ENCODE results near the gene OR2G2. TPM values are rescaled to one million over a fixed set of nuclear protein-coding genes. Genes with fewer than 3 reads are reported as not detected.

OR2G2 gene, protein sequence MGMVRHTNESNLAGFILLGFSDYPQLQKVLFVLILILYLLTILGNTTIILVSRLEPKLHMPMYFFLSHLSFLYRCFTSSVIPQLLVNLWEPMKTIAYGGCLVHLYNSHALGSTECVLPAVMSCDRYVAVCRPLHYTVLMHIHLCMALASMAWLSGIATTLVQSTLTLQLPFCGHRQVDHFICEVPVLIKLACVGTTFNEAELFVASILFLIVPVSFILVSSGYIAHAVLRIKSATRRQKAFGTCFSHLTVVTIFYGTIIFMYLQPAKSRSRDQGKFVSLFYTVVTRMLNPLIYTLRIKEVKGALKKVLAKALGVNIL
- total RNA-seq (2014; rRNA removed; shearing (Covaris generic); ENCODE audit: low replicate concordance): not detected in 2 replicates

DNA sequence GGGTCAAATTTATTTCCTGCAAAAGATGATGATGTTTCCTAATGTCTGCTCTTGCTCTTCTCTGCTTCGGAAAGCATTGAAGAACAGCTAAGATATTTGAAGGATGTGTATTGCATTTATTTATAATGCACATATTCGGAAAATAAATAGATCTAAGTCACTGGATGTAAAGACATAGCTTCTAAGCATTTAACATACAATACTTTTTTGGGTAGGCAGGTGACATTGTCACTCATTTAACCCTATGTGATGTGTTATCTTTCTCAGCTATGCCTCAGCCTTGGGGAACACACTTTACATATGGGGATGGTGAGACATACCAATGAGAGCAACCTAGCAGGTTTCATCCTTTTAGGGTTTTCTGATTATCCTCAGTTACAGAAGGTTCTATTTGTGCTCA lies at the start of gene OR2G2:
OR2G2 (plus strand) TSS at position 301 of the 400 bp plus-strand sequence; CDS start at position 301, 0 bp downstream.
- Histone ChIP-seq H3K27ac (ENCODE audit: low read length) (no peak within 1 kb of the TSS), H2AFZ (ENCODE audit: low read length) (no peak within 1 kb of the TSS), H3K27me3 (ENCODE audit: low read length) (no peaks in the 10 kb centered on the region), H3K4me3 (ENCODE audit: low read length) (no peak within 1 kb of the TSS), H3K36me3 (ENCODE audit: insufficient read depth, low read length) (no peaks in the 10 kb centered on the region), H3K4me1 (ENCODE audit: low read length) (no peaks in the 10 kb centered on the region), H3K4me2 (ENCODE audit: low read depth, low read length, poor library complexity, severe bottlenecking) (no peak within 1 kb of the TSS), H3K79me2 (ENCODE audit: low read length) (no peaks in the 10 kb centered on the region), H4K20me1 (ENCODE audit: insufficient read depth, low read depth, low read length) (no peaks in the 10 kb centered on the region), H3K9me2 (replicated peaks; ENCODE audit: insufficient read depth, low read length) (no peaks in the 10 kb centered on the region), H3K9ac (ENCODE audit: low read length) (no peak within 1 kb of the TSS), H3K9me3 (ENCODE audit: low read length) (no peaks in the 10 kb centered on the region)
- no peak for DNase-seq

DNA sequence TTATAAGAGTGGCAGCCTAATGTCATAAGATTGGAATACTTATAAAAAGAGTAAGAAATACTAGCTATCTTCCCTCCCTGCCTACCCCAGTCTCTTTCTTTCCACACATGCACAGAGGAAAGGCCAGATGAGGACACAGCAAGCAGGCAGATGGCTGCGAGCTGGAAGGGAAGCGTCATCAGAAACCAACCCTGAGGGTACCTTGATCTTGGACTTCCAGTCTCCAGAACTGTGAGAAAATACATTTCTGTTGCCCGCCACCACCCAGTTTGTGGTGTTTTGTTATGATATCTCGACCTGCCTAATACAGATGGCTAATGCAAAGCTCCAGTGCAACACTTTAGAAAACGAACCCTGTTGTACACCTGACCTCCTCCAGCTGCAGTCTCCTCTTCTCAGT lies 49.6 kb upstream of the OR2G2 start:
- Histone ChIP-seq H4K20me1 (ENCODE audit: insufficient read depth, low read depth, low read length) (no peaks in the 10 kb centered on the region), H3K4me1 (ENCODE audit: low read length) (peaks cover 4% of the 10 kb centered on the region; the same call in 1 of the 2 replicates), H3K9ac (ENCODE audit: low read length) (no peak overlapping the region), H2AFZ (ENCODE audit: low read length) (no peak overlapping the region), H3K9me3 (ENCODE audit: low read length) (no peaks in the 10 kb centered on the region), H3K4me3 (ENCODE audit: low read length) (no peak overlapping the region), H3K79me2 (ENCODE audit: low read length) (no peaks in the 10 kb centered on the region), H3K4me2 (ENCODE audit: low read depth, low read length, poor library complexity, severe bottlenecking) (no peak overlapping the region), H3K9me2 (replicated peaks; ENCODE audit: insufficient read depth, low read length) (no peaks in the 10 kb centered on the region), H3K27ac (ENCODE audit: low read length) (no peak overlapping the region), H3K36me3 (ENCODE audit: insufficient read depth, low read length) (no peaks in the 10 kb centered on the region), H3K27me3 (ENCODE audit: low read length) (no peaks in the 10 kb centered on the region; the same call in 1 of the 2 replicates)
- no peak for DNase-seq

DNA sequence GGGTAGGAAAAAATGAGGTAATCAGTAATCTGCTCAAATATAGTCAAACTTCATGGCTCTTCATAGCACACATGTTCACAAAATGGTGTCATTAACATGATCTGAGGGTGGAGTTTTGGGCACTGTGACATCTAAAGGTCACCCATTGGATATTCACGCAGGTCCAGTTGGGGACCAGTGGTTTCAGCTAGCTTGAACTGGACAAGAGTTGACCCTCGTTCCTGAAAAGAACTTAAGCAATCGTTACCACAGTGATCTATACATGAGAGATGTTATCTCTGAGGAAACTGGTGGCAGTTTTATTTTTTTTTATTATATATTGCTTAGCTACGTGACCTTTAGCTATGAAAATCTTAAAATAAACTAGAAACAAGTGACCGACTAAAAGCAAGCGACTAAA lies 48.9 kb upstream of the OR2G2 start:
- no peaks in the 10 kb centered on the region; the same call in 1 of the 2 replicates for H3K27me3 ChIP-seq (ENCODE audit: low read length)

DNA sequence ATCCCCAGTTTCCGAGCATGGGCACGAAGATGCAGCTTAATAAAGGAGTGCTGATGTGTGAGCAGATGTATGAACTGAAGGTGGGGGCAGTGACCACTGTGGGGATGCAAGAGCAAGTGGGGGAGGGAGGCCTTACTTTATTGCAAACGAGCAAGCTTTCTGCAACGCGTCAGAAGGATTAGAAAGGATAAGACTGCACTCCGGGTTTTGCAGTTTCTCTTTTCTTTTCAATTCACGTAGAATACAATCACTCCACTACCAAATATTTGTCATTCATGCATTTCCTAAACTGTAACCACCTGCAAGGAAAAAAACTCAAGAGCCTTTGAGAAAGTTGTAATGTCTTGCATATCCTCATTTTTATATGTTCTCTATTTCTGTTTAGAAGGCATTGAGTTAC lies 47.6 kb upstream of the OR2G2 start:
- H2AFZ ChIP-seq (ENCODE audit: low read length): no peak overlapping the region
- no peak overlapping the region for H3K27ac ChIP-seq (ENCODE audit: low read length)
- no peaks in the 10 kb centered on the region for H4K20me1 ChIP-seq (ENCODE audit: insufficient read depth, low read depth, low read length)
- no peak overlapping the region for H3K4me2 ChIP-seq (ENCODE audit: low read depth, low read length, poor library complexity, severe bottlenecking)
- H3K9me3 ChIP-seq (ENCODE audit: low read length): no peaks in the 10 kb centered on the region
- H3K36me3 ChIP-seq (ENCODE audit: insufficient read depth, low read length): no peaks in the 10 kb centered on the region
- H3K4me3 ChIP-seq (ENCODE audit: low read length): no peak overlapping the region
- H3K9ac ChIP-seq (ENCODE audit: low read length): no peak overlapping the region
- H3K9me2 ChIP-seq (replicated peaks; ENCODE audit: insufficient read depth, low read length): no peaks in the 10 kb centered on the region
- H3K27me3 ChIP-seq (ENCODE audit: low read length): no peaks in the 10 kb centered on the region; the same call in 1 of the 2 replicates
- no peaks in the 10 kb centered on the region for H3K79me2 ChIP-seq (ENCODE audit: low read length)
- peaks cover 4% of the 10 kb centered on the region; the same call in 1 of the 2 replicates for H3K4me1 ChIP-seq (ENCODE audit: low read length)
- no peak for DNase-seq

More for the DNA sequence above, 48.9 kb upstream of the OR2G2 start:
- no peaks in the 10 kb centered on the region for H3K9me3 ChIP-seq (ENCODE audit: low read length)
- no peak overlapping the region for H2AFZ ChIP-seq (ENCODE audit: low read length)
- no peaks in the 10 kb centered on the region for H4K20me1 ChIP-seq (ENCODE audit: insufficient read depth, low read depth, low read length)
- no peaks in the 10 kb centered on the region for H3K79me2 ChIP-seq (ENCODE audit: low read length)
- no peaks in the 10 kb centered on the region for H3K36me3 ChIP-seq (ENCODE audit: insufficient read depth, low read length)
- DNase-seq: no peak
- no peak overlapping the region for H3K4me3 ChIP-seq (ENCODE audit: low read length)
- no peak overlapping the region for H3K4me2 ChIP-seq (ENCODE audit: low read depth, low read length, poor library complexity, severe bottlenecking)
- no peak overlapping the region for H3K27ac ChIP-seq (ENCODE audit: low read length)
- H3K9me2 ChIP-seq (replicated peaks; ENCODE audit: insufficient read depth, low read length): no peaks in the 10 kb centered on the region
- H3K4me1 ChIP-seq (ENCODE audit: low read length): peaks cover 4% of the 10 kb centered on the region; the same call in 1 of the 2 replicates
- H3K9ac ChIP-seq (ENCODE audit: low read length): no peak overlapping the region

DNA sequence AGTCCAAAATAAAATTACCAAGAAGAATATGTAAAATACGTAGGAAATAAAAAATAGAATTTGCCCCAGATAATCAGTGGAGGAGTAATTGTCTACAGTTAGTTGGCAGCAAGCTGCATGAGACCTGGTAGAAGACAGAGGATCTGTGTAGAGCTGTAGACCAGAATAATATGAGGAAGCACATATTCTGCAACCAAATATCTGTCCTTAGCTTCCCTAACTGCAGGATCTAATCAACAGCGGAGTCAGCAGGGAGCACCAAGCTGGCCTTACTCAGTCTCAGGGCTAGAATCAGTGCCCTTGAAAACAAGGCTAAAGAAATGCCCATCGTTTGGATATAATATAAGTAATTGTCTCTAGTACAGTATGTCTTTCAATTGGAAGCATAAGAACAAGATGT lies 45.3 kb upstream of the OR2G2 start:
- Histone ChIP-seq H3K4me3 (ENCODE audit: low read length) (no peak overlapping the region), H3K27me3 (ENCODE audit: low read length) (no peaks in the 10 kb centered on the region; the same call in 1 of the 2 replicates), H3K4me2 (ENCODE audit: low read depth, low read length, poor library complexity, severe bottlenecking) (no peak overlapping the region), H3K9me2 (replicated peaks; ENCODE audit: insufficient read depth, low read length) (no peaks in the 10 kb centered on the region), H3K36me3 (ENCODE audit: insufficient read depth, low read length) (no peaks in the 10 kb centered on the region), H3K9ac (ENCODE audit: low read length) (no peak overlapping the region), H3K4me1 (ENCODE audit: low read length) (peaks cover 4% of the 10 kb centered on the region; the same call in 1 of the 2 replicates), H3K79me2 (ENCODE audit: low read length) (no peaks in the 10 kb centered on the region), H3K27ac (ENCODE audit: low read length) (no peak overlapping the region), H4K20me1 (ENCODE audit: insufficient read depth, low read depth, low read length) (no peaks in the 10 kb centered on the region), H3K9me3 (ENCODE audit: low read length) (no peaks in the 10 kb centered on the region), H2AFZ (ENCODE audit: low read length) (no peak overlapping the region)
- no peak for DNase-seq

DNA sequence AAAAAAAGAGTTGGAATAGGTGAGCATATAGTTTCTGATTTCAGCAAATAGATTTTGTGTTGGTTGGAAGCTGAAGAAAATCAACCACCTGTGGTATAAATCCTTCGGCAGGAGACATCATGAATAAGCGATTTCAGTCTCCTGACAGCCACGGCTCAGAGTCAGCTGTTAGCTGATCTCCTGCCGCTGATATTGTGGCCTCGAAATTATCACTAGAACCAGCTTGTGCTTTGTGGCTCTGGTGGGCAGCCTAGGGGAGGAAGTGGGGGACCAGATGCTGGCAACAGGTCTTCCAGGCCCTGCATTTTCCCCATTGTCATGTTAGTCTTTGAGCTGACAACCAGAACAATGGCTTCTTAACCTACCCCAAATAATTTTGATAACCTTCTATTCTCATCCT lies 40.1 kb upstream of the OR2G2 start:
- Histone ChIP-seq H3K4me3 (ENCODE audit: low read length) (no peak overlapping the region), H3K79me2 (ENCODE audit: low read length) (no peaks in the 10 kb centered on the region), H3K9me3 (ENCODE audit: low read length) (no peaks in the 10 kb centered on the region), H3K4me2 (ENCODE audit: low read depth, low read length, poor library complexity, severe bottlenecking) (no peak overlapping the region), H3K27me3 (ENCODE audit: low read length) (no peaks in the 10 kb centered on the region), H2AFZ (ENCODE audit: low read length) (no peak overlapping the region), H3K9me2 (replicated peaks; ENCODE audit: insufficient read depth, low read length) (no peaks in the 10 kb centered on the region), H3K27ac (ENCODE audit: low read length) (no peak overlapping the region), H3K4me1 (ENCODE audit: low read length) (no peaks in the 10 kb centered on the region), H4K20me1 (ENCODE audit: insufficient read depth, low read depth, low read length) (no peaks in the 10 kb centered on the region), H3K9ac (ENCODE audit: low read length) (no peak overlapping the region), H3K36me3 (ENCODE audit: insufficient read depth, low read length) (no peaks in the 10 kb centered on the region)
- DNase-seq: no peak

DNA sequence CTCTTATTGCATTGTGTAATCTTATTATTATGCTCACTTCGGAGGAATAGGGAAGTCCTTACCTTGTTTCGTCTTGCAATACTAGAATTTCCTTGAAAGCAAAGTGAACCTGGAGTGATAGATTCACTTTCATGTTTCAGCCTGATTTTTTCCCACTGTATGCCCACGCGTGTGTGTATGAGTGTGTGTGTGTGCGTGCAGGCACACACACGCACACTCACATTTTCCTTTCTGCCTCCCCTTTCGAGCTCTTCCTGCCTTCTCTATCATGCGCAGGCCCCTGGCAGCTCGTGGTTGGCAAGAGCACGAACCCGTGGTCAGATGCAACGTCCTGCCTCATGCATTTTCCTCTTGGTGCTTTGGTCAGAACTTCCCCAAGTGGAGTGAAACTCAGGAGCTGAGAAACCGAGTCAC lies 39.4 kb upstream of the OR2G2 start, which contains the start of gene GCSAML:
GCSAML (plus strand) TSS at position 366 of the 414 bp plus-strand sequence. CDS start 58 bp downstream, outside the sequence.
- Histone ChIP-seq H3K36me3 (ENCODE audit: insufficient read depth, low read length) (no peaks in the 10 kb centered on the region), H3K27me3 (ENCODE audit: low read length) (no peaks in the 10 kb centered on the region), H3K4me3 (ENCODE audit: low read length) (no peak within 1 kb of the TSS), H3K9me3 (ENCODE audit: low read length) (no peaks in the 10 kb centered on the region), H3K27ac (ENCODE audit: low read length) (no peak within 1 kb of the TSS), H3K4me1 (ENCODE audit: low read length) (no peaks in the 10 kb centered on the region), H3K79me2 (ENCODE audit: low read length) (no peaks in the 10 kb centered on the region), H4K20me1 (ENCODE audit: insufficient read depth, low read depth, low read length) (no peaks in the 10 kb centered on the region), H3K4me2 (ENCODE audit: low read depth, low read length, poor library complexity, severe bottlenecking) (no peak within 1 kb of the TSS), H3K9me2 (replicated peaks; ENCODE audit: insufficient read depth, low read length) (no peaks in the 10 kb centered on the region), H3K9ac (ENCODE audit: low read length) (no peak within 1 kb of the TSS), H2AFZ (ENCODE audit: low read length) (no peak within 1 kb of the TSS)
- DNase-seq: no peak

DNA sequence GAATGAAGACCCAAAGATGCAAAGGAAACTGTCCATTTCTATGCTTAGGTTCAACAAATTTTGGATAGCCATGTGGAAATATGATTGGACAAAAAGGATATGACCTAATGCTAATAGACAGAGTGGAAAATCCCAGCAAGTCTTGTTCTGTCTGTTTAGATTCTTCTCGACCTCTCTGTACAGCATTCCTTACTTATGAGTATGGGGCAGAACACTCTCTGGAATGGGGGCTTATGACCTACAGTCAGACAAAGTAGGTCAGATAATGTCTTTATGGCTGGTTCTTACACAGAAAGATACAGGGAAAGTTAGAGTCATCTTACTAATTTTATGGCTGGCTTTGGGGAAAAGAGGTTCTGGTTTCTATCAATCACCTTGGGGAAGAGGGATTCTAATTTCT lies 36.4 kb upstream of the OR2G2 start:
- no peak overlapping the region for H3K4me2 ChIP-seq (ENCODE audit: low read depth, low read length, poor library complexity, severe bottlenecking)
- H3K9ac ChIP-seq (ENCODE audit: low read length): no peak overlapping the region
- H3K36me3 ChIP-seq (ENCODE audit: insufficient read depth, low read length): no peaks in the 10 kb centered on the region
- no peak overlapping the region for H2AFZ ChIP-seq (ENCODE audit: low read length)
- H3K27ac ChIP-seq (ENCODE audit: low read length): no peak overlapping the region
- DNase-seq: no peak
- H3K79me2 ChIP-seq (ENCODE audit: low read length): no peaks in the 10 kb centered on the region
- no peaks in the 10 kb centered on the region for H3K9me2 ChIP-seq (replicated peaks; ENCODE audit: insufficient read depth, low read length)
- no peak overlapping the region for H3K4me3 ChIP-seq (ENCODE audit: low read length)
- H4K20me1 ChIP-seq (ENCODE audit: insufficient read depth, low read depth, low read length): no peaks in the 10 kb centered on the region
- no peaks in the 10 kb centered on the region for H3K4me1 ChIP-seq (ENCODE audit: low read length)
- H3K9me3 ChIP-seq (ENCODE audit: low read length): no peaks in the 10 kb centered on the region
- no peaks in the 10 kb centered on the region for H3K27me3 ChIP-seq (ENCODE audit: low read length)

All from Karpas-422 (cell line).